PC-9 (cell line): ENCODE measurements around the gene MAP1LC3B2. TPM values are rescaled to one million over a fixed set of nuclear protein-coding genes. Genes with fewer than 3 reads are reported as not detected.

ENCODE experiments used
- BruUV-seq: library from RNA; stranded (reverse); fragments of 400-500 nt; replicated peaks from 2 replicates; lab custom pipeline; 2021; lab: Mats Ljungman, UMichigan
- CTCF ChIA-PET: fragments of 300-600 bp; sonication (Branson Sonifier 250); formaldehyde crosslinking; loops from one replicate; lab custom pipeline; 2022; ENCODE audit warnings: antibody characterized with exemption; lab: Charles Lee
- POLR2A ChIA-PET: fragments of 300-600 bp; sonication (Branson Sonifier 250); formaldehyde crosslinking; loops from one replicate; lab custom pipeline; 2022; ENCODE audit warnings: antibody characterized with exemption; ENCODE audit not compliant: unreplicated experiment; lab: Charles Lee
- DNase-seq, 2 experiments: peaks; one replicate each; pipeline versions ENCODE4 v3.0.0 to v3.0.0-alpha.2; 2015 to 2022; ENCODE audit warnings: mixed read lengths in 1 of 2
- H2AFZ ChIP-seq: fragments of 200-600 bp; sonication (generic); 2 replicates; pipeline ENCODE4 v1.8.1; 2017; ENCODE audit warnings: antibody characterized with exemption
- H3F3A ChIP-seq: fragments of 200-600 bp; sonication (generic); 2 replicates; pipeline ENCODE4 v1.8.1; 2017; ENCODE audit warnings: antibody characterized with exemption, mild to moderate bottlenecking, low read depth; ENCODE audit not compliant: insufficient read depth
- H3K27ac ChIP-seq: fragments of 200-600 bp; sonication (generic); 2 replicates; pipeline ENCODE4 v1.6.1; 2016; ENCODE audit warnings: mixed run types
- H3K27me3 ChIP-seq: fragments of 200-600 bp; sonication (generic); 2 replicates; pipeline ENCODE4 v1.6.1; 2016; ENCODE audit warnings: low read depth, mixed run types; ENCODE audit not compliant: insufficient read depth
- H3K36me3 ChIP-seq: fragments of 200-600 bp; sonication (generic); 2 replicates; pipeline ENCODE4 v1.6.1; 2016; ENCODE audit warnings: low read depth, mixed run types
- H3K4me1 ChIP-seq: fragments of 200-600 bp; sonication (generic); replicated peaks from 2 replicates; pipeline ENCODE4 v1.6.1; 2016; ENCODE audit warnings: mixed run types; ENCODE audit not compliant: insufficient read depth
- H3K4me2 ChIP-seq: fragments of 200-600 bp; sonication (generic); 2 replicates; pipeline ENCODE4 v1.6.1; 2017; ENCODE audit warnings: mixed run types
- H3K4me3 ChIP-seq: fragments of 200-600 bp; sonication (generic); 2 replicates; pipeline ENCODE4 v1.6.1; 2016; ENCODE audit warnings: mixed run types
- H3K79me2 ChIP-seq: fragments of 200-600 bp; sonication (generic); 2 replicates; pipeline ENCODE4 v1.6.1; 2017; ENCODE audit warnings: low read depth, mixed run types
- H3K9me2 ChIP-seq: fragments of 200-600 bp; sonication (generic); 2 replicates; pipeline ENCODE4 v1.8.1; 2017; ENCODE audit warnings: mild to moderate bottlenecking; ENCODE audit not compliant: insufficient read depth
- H3K9me3 ChIP-seq: fragments of 200-600 bp; sonication (generic); 2 replicates; pipeline ENCODE4 v1.8.1; 2016; ENCODE audit warnings: low read depth; ENCODE audit not compliant: insufficient read depth
- H4K20me1 ChIP-seq: fragments of 200-600 bp; sonication (generic); 2 replicates; pipeline ENCODE4 v1.8.1; 2017; ENCODE audit not compliant: insufficient read depth
- EZH2 ChIP-seq: fragments of 200-600 bp; sonication (generic); IDR thresholded peaks from 2 replicates; pipeline ENCODE4 v1.8.0; 2017; ENCODE audit warnings: antibody characterized with exemption, low read depth
- intact Hi-C: fragments of 100-400 bp; cut with micrococcal nuclease; formaldehyde crosslinking; loops from one replicate; pipeline ENCODE4 v1.10.0; 2022; ENCODE audit not compliant: unreplicated experiment
- total RNA-seq: library from RNA; stranded (reverse); gene quantifications from 2 replicates; pipeline ENCODE4 v1.2.3, GENCODE V29; 2021
- TF ChIP-seq, protein P1 (sequence below): fragments of 200-600 bp; sonication (generic); conservative IDR thresholded peaks from 2 replicates; pipeline ENCODE4 v1.6.1; 2017; ENCODE audit warnings: mixed run types, antibody characterized with exemption, mild to moderate bottlenecking, moderate library complexity

MAP1LC3B2 gene
- total RNA-seq, 1 experiment from 2014 or later = 1.4 TPM

DNA sequence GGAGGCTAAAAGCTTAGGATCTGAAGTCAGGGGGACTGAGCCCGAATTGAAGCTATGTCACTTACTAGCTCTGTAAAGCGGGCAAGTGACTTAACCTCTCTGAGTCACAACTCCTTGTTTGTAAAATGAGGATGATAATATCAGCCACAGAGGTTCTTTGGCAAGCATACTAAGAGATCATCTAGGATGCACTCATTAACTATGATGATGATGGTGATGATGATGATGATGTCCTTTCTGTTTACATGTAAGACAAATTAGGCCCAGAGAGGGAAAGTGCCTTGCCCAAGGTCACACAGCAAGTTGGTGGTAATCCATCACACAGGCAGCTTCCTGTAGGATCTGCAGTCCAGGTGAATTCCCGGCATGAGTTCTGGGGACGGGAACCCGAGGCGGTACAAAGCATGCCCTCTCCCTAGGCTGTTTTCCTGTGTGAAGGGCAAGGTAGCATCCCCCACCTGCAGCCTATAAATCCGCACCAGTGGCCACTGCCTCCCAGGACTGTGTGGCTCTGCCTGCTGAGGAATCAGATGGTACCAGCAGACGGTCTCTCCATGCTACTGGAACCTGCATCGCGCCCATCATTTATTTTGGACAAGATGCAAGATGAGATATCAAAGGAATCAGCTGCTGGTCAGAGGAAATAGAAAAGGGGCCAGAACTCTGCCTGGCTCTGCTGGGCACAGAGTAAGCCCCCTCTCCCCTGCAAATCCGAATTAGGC lies 55.2 kb downstream of the MAP1LC3B2 start:
- Histone ChIP-seq H3K4me3 (no peak overlapping the region), H3K79me2 (no peaks in the 10 kb centered on the region), H3K4me1 (0 out of 2 replicates have a peak, but pooled peaks cover 7% of the 10 kb centered on the region), H4K20me1 (no peaks in the 10 kb centered on the region), H3K9me2 (no peaks in the 10 kb centered on the region), H3K36me3 (no peaks in the 10 kb centered on the region), H3K9me3 (no peaks in the 10 kb centered on the region), H3K27me3 (no peaks in the 10 kb centered on the region), H3K4me2 (no peak overlapping the region), H3K27ac (no peak overlapping the region), H3F3A (no peaks in the 10 kb centered on the region), H2AFZ (no peak overlapping the region)
- intact Hi-C loops = no loop called here
- TF ChIP-seq, protein P1, sequence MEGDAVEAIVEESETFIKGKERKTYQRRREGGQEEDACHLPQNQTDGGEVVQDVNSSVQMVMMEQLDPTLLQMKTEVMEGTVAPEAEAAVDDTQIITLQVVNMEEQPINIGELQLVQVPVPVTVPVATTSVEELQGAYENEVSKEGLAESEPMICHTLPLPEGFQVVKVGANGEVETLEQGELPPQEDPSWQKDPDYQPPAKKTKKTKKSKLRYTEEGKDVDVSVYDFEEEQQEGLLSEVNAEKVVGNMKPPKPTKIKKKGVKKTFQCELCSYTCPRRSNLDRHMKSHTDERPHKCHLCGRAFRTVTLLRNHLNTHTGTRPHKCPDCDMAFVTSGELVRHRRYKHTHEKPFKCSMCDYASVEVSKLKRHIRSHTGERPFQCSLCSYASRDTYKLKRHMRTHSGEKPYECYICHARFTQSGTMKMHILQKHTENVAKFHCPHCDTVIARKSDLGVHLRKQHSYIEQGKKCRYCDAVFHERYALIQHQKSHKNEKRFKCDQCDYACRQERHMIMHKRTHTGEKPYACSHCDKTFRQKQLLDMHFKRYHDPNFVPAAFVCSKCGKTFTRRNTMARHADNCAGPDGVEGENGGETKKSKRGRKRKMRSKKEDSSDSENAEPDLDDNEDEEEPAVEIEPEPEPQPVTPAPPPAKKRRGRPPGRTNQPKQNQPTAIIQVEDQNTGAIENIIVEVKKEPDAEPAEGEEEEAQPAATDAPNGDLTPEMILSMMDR = no peak
- no peak for TF ChIP-seq EZH2
- DNase-seq = no peak
- POLR2A ChIA-PET = no interaction called here
- CTCF ChIA-PET = no interaction called here
- BruUV-seq = no TSS peak

- Histone ChIP-seq H4K20me1 (no peaks in the 10 kb centered on the region), H2AFZ (no peak overlapping the region), H3K9me3 (no peaks in the 10 kb centered on the region), H3F3A (no peaks in the 10 kb centered on the region), H3K27ac (no peak overlapping the region), H3K79me2 (no peaks in the 10 kb centered on the region), H3K4me3 (no peak overlapping the region), H3K4me1 (0 out of 2 replicates have a peak, but pooled peaks cover 7% of the 10 kb centered on the region), H3K36me3 (no peaks in the 10 kb centered on the region), H3K4me2 (no peak overlapping the region), H3K27me3 (no peaks in the 10 kb centered on the region), H3K9me2 (no peaks in the 10 kb centered on the region)
- intact Hi-C loops = no loop called here
- TF ChIP-seq, protein P1 = no peak
- no peak for TF ChIP-seq EZH2
- no TSS peak for BruUV-seq
- DNase-seq = no peak
- CTCF ChIA-PET = no interaction called here
- POLR2A ChIA-PET = no interaction called here
Measured at GRCh38 chr12:116615141-116615861, 56.1 kb downstream of the MAP1LC3B2 start.

- Histone ChIP-seq H3K4me2 (no peak overlapping the region), H3K4me3 (no peak overlapping the region), H3K27ac (no peak overlapping the region), H3F3A (no peaks in the 10 kb centered on the region), H4K20me1 (no peaks in the 10 kb centered on the region), H3K9me2 (no peaks in the 10 kb centered on the region), H3K4me1 (no peaks in the 10 kb centered on the region), H3K36me3 (no peaks in the 10 kb centered on the region), H3K79me2 (no peaks in the 10 kb centered on the region), H3K27me3 (no peaks in the 10 kb centered on the region), H3K9me3 (no peaks in the 10 kb centered on the region), H2AFZ (no peak overlapping the region)
- no TSS peak for BruUV-seq
- ChIA-PET POLR2A (no interaction called here), CTCF (no interaction called here)
- no peak for TF ChIP-seq EZH2
- TF ChIP-seq, protein P1 = no peak
- no peak for DNase-seq
- intact Hi-C loops = no loop called here
Measured at GRCh38 chr12:116616536-116617248, 57.5 kb downstream of the MAP1LC3B2 start.
